Measurements from ENCODE around the gene LUZP2. TPM values are rescaled to one million over a fixed set of nuclear protein-coding genes. Genes with fewer than 3 reads are reported as not detected.

LUZP2 gene
- total RNA-seq, 4 donors from 2014 or later, result 0.19 to 0.99 TPM; not detected in 2

DNA sequence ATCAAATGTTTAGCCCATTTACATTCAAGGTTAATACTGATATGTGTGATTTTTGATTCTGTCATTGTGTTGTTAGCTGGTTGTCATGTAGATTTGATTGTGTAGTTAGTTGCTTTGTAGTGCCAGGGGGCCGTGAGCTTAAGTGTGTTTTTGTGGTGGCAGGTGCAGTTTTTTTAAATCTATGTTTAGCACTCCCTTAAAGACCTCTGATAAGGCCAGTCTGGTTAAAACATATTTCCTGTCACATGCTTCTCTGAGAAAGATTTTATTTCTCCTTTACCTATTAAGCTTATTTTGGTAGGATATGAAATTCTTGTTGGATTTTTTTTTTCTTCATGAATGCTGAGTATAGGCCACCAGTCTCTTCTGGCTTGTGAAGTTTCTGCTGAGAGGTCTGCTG, 540.6 kb downstream of the LUZP2 start:
- intact Hi-C loops (cut with DNase I), result no loop called here
- Histone ChIP-seq H3K27ac (replicated peaks in 1 of 4) (no peak overlapping the region), H3K27me3 (no peaks in the 10 kb centered on the region), H3K4me1 (no peaks in the 10 kb centered on the region), H3K9me3 (no peaks in the 10 kb centered on the region), H3K36me3 (no peaks in the 10 kb centered on the region), H3K4me3 (no peak overlapping the region)
- 35% methylated on average over 1 of the region's 1 CpG for WGBS
- DNase-seq (ENCODE audit: extremely low spot score), result no peak
- TF ChIP-seq POLR2A (IDR thresholded peaks at IDR 0.05; ENCODE audit: low read depth), result no peak
- TF ChIP-seq EP300 (IDR thresholded peaks at IDR 0.05), result no peak
- TF ChIP-seq POLR2AphosphoS5 (IDR thresholded peaks at IDR 0.05), result no peak
- TF ChIP-seq, protein P1, sequence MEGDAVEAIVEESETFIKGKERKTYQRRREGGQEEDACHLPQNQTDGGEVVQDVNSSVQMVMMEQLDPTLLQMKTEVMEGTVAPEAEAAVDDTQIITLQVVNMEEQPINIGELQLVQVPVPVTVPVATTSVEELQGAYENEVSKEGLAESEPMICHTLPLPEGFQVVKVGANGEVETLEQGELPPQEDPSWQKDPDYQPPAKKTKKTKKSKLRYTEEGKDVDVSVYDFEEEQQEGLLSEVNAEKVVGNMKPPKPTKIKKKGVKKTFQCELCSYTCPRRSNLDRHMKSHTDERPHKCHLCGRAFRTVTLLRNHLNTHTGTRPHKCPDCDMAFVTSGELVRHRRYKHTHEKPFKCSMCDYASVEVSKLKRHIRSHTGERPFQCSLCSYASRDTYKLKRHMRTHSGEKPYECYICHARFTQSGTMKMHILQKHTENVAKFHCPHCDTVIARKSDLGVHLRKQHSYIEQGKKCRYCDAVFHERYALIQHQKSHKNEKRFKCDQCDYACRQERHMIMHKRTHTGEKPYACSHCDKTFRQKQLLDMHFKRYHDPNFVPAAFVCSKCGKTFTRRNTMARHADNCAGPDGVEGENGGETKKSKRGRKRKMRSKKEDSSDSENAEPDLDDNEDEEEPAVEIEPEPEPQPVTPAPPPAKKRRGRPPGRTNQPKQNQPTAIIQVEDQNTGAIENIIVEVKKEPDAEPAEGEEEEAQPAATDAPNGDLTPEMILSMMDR (IDR thresholded peaks at IDR 0.05), result no peak

DNA sequence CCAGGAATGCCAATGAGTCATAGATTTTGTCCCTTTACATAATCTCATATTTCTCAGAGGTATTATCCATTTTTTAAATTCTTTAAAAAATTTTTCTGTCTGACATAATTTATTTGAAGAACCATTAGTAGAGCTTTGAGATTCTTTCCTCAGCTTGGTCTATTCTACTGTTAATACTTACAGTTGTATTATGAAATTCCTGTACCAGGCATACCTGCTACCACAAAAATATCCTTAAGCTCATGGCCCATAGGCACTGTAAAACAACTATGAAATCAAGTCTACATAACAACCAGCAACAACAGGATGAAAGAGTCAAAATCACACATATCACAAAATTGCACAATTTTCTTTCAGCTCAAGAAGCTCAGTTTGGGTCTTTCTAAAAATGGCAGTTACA, 541.3 kb downstream of the LUZP2 start:
- no peaks in the 10 kb centered on the region for H3K27me3 ChIP-seq
- no peaks in the 10 kb centered on the region for H3K36me3 ChIP-seq
- DNase-seq (ENCODE audit: extremely low spot score), result no peak
- H3K4me1 ChIP-seq, result no peaks in the 10 kb centered on the region
- no peak overlapping the region for H3K4me3 ChIP-seq
- no peaks in the 10 kb centered on the region for H3K9me3 ChIP-seq
- H3K27ac ChIP-seq (replicated peaks in 1 of 4), result no peak overlapping the region
- TF ChIP-seq POLR2AphosphoS5 (IDR thresholded peaks at IDR 0.05) (no peak), EP300 (IDR thresholded peaks at IDR 0.05) (no peak), POLR2A (IDR thresholded peaks at IDR 0.05; ENCODE audit: low read depth) (no peak)
- TF ChIP-seq, protein P1 (IDR thresholded peaks at IDR 0.05), result no peak
- intact Hi-C loops (cut with DNase I), result no loop called here

DNA sequence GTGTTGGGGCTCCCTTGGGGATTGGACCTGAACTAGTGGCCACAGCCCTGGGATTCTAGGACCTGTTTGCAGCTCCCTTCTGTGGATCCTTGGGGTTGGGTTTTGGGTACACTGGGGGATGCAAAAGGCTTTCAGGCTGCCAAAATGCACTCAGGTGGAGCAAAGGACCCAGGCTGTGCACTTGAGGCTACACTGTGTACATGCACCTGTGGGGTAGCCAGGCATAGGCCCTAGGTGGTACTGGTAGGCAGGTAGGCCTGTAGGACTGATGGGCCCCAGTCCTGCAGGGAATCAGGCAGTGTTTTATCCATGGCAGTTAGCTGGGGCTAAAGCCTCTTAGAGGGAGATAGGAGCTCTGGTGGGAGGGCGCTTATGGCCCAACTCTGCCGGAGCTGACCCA, 542.3 kb downstream of the LUZP2 start:
- H3K27ac ChIP-seq (replicated peaks in 1 of 4), result no peak overlapping the region
- H3K27me3 ChIP-seq, result no peaks in the 10 kb centered on the region
- intact Hi-C loops (cut with DNase I), result no loop called here
- H3K36me3 ChIP-seq, result no peaks in the 10 kb centered on the region
- no CpG with 5 or more reads among the region's 2 CpGs for WGBS
- no peaks in the 10 kb centered on the region for H3K4me1 ChIP-seq
- no peaks in the 10 kb centered on the region for H3K9me3 ChIP-seq
- no peak for DNase-seq (ENCODE audit: extremely low spot score)
- no peak overlapping the region for H3K4me3 ChIP-seq
- TF ChIP-seq EP300 (IDR thresholded peaks at IDR 0.05) (no peak), POLR2AphosphoS5 (IDR thresholded peaks at IDR 0.05) (no peak), POLR2A (IDR thresholded peaks at IDR 0.05; ENCODE audit: low read depth) (no peak)
- TF ChIP-seq, protein P1 (IDR thresholded peaks at IDR 0.05), result no peak

DNA sequence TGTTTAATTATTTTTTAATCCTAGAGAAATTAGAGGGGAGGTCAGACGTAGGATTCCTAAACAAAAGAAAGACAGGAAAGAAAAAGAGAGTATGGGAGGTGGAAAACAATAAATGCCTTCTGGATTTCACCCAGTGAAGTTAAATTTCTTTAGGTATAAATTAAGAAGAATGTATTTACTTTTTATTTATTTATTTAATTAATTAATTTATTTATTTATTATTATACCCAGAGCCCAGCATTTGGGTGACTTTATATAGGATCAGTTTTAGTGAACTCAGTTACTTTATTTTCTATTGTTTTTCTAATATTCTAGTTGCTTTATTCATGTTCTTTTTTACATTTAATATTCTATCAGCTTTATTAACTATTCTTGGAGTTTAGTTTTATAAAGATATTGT, 551.8 kb downstream of the LUZP2 start:
- H3K4me1 ChIP-seq, result no peaks in the 10 kb centered on the region
- 98% methylated on average over 1 of the region's 1 CpG for WGBS
- no peak overlapping the region for H3K27ac ChIP-seq (replicated peaks in 1 of 4)
- intact Hi-C loops (cut with DNase I), result no loop called here
- DNase-seq (ENCODE audit: extremely low spot score), result no peak
- H3K27me3 ChIP-seq, result no peaks in the 10 kb centered on the region
- no peak overlapping the region for H3K4me3 ChIP-seq
- no peaks in the 10 kb centered on the region for H3K36me3 ChIP-seq
- TF ChIP-seq POLR2AphosphoS5 (IDR thresholded peaks at IDR 0.05) (no peak), POLR2A (IDR thresholded peaks at IDR 0.05; ENCODE audit: low read depth) (no peak), EP300 (IDR thresholded peaks at IDR 0.05) (no peak)
- TF ChIP-seq, protein P1 (IDR thresholded peaks at IDR 0.05), result no peak
- H3K9me3 ChIP-seq, result no peaks in the 10 kb centered on the region

DNA sequence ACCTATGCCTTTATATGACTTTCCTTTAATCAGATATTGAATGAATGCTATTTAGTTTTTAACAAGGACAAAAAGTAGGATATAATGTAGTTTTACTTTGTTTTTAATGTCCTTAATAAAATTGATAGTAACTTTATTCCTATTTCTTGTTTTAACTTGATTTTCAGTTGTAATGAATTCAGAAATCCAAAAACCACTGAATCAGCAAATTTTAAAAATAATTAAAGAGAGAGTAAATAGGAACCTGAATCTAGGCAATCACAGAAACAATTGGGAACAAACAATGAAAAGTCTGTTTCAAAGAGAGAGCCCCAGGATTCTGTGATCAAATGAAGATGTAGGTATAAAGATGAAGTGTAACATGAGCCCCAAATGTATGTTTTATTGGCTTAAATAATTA, 556.0 kb downstream of the LUZP2 start:
- intact Hi-C loops (cut with DNase I), result no loop called here
- Histone ChIP-seq H3K36me3 (no peaks in the 10 kb centered on the region), H3K4me1 (no peaks in the 10 kb centered on the region), H3K27ac (replicated peaks in 1 of 4) (no peak overlapping the region), H3K27me3 (no peaks in the 10 kb centered on the region), H3K9me3 (no peaks in the 10 kb centered on the region), H3K4me3 (no peak overlapping the region)
- no peak for DNase-seq (ENCODE audit: extremely low spot score)
- TF ChIP-seq POLR2A (IDR thresholded peaks at IDR 0.05; ENCODE audit: low read depth) (no peak), EP300 (IDR thresholded peaks at IDR 0.05) (no peak)
- TF ChIP-seq, protein P1 (IDR thresholded peaks at IDR 0.05), result no peak
